ENCODE results near the gene GJD3. TPM values are rescaled to one million over a fixed set of nuclear protein-coding genes. Genes with fewer than 3 reads are reported as not detected.

Gene GJD3
- total RNA-seq, 1 donor from 2014 or later, result 0.32 TPM

- Mint-ChIP-seq H3K4me3 (ENCODE audit: unreplicated experiment) (peak overlapping the region; percentile 95), H3K27ac (ENCODE audit: unreplicated experiment) (peak overlapping the region; percentile 99), H3K4me1 (ENCODE audit: low read depth) (peaks cover 56% of the 10 kb centered on the region), H3K36me3 (ENCODE audit: low read depth) (no peaks in the 10 kb centered on the region), H3K27me3 (ENCODE audit: low read depth) (no peaks in the 10 kb centered on the region), H3K9me3 (ENCODE audit: low read depth) (no peaks in the 10 kb centered on the region)
- TF ChIP-seq CTCF (IDR thresholded peaks at IDR 0.05), result no peak
- DNase-seq (ENCODE audit: low spot score), result peak; percentile 89
Measured at GRCh38 chr17:40316571-40317344, 47.8 kb downstream of the GJD3 start.

- TF ChIP-seq CTCF (IDR thresholded peaks at IDR 0.05), result no peak
- H3K27ac Mint-ChIP-seq (ENCODE audit: unreplicated experiment), result peak overlapping the region; percentile 99
- peak overlapping the region; percentile 49 for H3K4me3 Mint-ChIP-seq (ENCODE audit: unreplicated experiment)
- H3K9me3 Mint-ChIP-seq (ENCODE audit: low read depth), result no peaks in the 10 kb centered on the region
- peak; percentile 69 for DNase-seq (ENCODE audit: low spot score)
- H3K36me3 Mint-ChIP-seq (ENCODE audit: low read depth), result no peaks in the 10 kb centered on the region
- H3K4me1 Mint-ChIP-seq (ENCODE audit: low read depth), result peaks cover 47% of the 10 kb centered on the region
- H3K27me3 Mint-ChIP-seq (ENCODE audit: low read depth), result no peaks in the 10 kb centered on the region
Measured at GRCh38 chr17:40315678-40316570, 48.6 kb downstream of the GJD3 start.

- Mint-ChIP-seq H3K36me3 (ENCODE audit: low read depth) (no peaks in the 10 kb centered on the region), H3K27me3 (ENCODE audit: low read depth) (no peaks in the 10 kb centered on the region)
- DNase-seq (ENCODE audit: low spot score), result no peak
Measured at GRCh38 chr17:40315206-40315605, 49.3 kb downstream of the GJD3 start.

DNA sequence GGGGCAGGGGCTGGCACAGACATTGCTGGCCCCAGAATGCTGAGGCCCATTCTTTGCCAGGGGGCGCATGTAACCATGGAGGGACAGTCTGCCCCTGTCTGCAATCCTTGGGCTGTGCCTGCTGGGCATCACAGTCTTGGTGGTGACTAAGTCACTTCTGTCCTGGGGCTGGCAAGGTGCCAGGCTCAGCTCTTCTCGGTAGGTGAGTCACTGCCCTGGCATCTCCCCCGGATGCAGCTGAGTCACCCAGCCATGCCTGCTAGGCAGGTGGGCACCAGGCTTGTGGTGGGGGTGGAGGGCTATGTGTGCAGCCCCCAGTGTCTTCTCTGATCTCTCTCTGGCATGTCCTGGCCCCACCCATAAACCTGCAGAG is 50.0 kb downstream of the GJD3 start:
- Mint-ChIP-seq H3K9me3 (ENCODE audit: low read depth) (no peaks in the 10 kb centered on the region), H3K4me1 (ENCODE audit: low read depth) (peaks cover 34% of the 10 kb centered on the region), H3K27ac (ENCODE audit: unreplicated experiment) (peak overlapping the region; percentile 88), H3K27me3 (ENCODE audit: low read depth) (no peaks in the 10 kb centered on the region), H3K36me3 (ENCODE audit: low read depth) (no peaks in the 10 kb centered on the region), H3K4me3 (ENCODE audit: unreplicated experiment) (no peak overlapping the region)
- TF ChIP-seq CTCF (IDR thresholded peaks at IDR 0.05), result peak; percentile 60
- peak; percentile 99 for DNase-seq (ENCODE audit: low spot score)

More at GRCh38 chr17:40315206-40315605, 49.3 kb downstream of the GJD3 start:
- Mint-ChIP-seq H3K9me3 (ENCODE audit: low read depth) (no peaks in the 10 kb centered on the region), H3K4me3 (ENCODE audit: unreplicated experiment) (no peak overlapping the region), H3K4me1 (ENCODE audit: low read depth) (peaks cover 40% of the 10 kb centered on the region), H3K27ac (ENCODE audit: unreplicated experiment) (peak overlapping the region; percentile 99)
- no peak for TF ChIP-seq CTCF (IDR thresholded peaks at IDR 0.05)
